HepG2 (cell line): Measurements from ENCODE around the gene ANTXRL. TPM values are rescaled to one million over a fixed set of nuclear protein-coding genes. Genes with fewer than 3 reads are reported as not detected.
A peak's percentile ranks its signal among the peaks of the same experiment; 100 is the strongest.
"Not testable (repeated sequence)": the region's sequence is repeated elsewhere in the genome, so short reads cannot be mapped to it uniquely, and the experiment has no call there.

Experiments
- ATAC-seq: fragments of 200-7000 bp; cut with Tn5 transposase; 3 replicates; pipeline ENCODE4 v1.9.1; 2020; ENCODE audit warnings: mild to moderate bottlenecking, moderate library complexity
- BruUV-seq: library from RNA; stranded (reverse); fragments of 400-500 nt; replicated peaks from 2 replicates; lab custom pipeline; 2021; lab: Mats Ljungman, UMichigan
- CTCF ChIA-PET: fragments of 300-600 bp; formaldehyde crosslinking; extraction: SDS; loops from one replicate; lab custom pipeline; 2021; ENCODE audit warnings: low total read pairs, inconsistent platforms, low intra/inter-chr PET ratio; lab: Yijun Ruan, JAX
- POLR2A ChIA-PET: fragments of 350-600 bp; sonication (Branson Sonifier 250); formaldehyde crosslinking; loops from one replicate; lab custom pipeline; 2020; ENCODE audit warnings: antibody characterized with exemption, inconsistent platforms; lab: Yijun Ruan, JAX
- DNase-seq: peaks from one replicate; pipeline ENCODE4 v3.0.0-alpha.2; 2015; ENCODE audit warnings: low spot score
- FAIRE-seq: peaks from 3 replicates; lab custom pipeline; 2011; peaks lifted over from hg19 to GRCh38; lab: Jason Lieb, UNC
- H2AFZ ChIP-seq: one replicate; pipeline ENCODE4 v1.6.1; 2011; ENCODE audit warnings: low read length, inconsistent platforms
- H3K27ac ChIP-seq: fragments of 300-600 bp; 3 replicates; pipeline ENCODE4 v1.8.0; 2011; ENCODE audit warnings: mixed run types, mild to moderate bottlenecking, mixed read lengths, low read length, inconsistent platforms; ENCODE audit not compliant: insufficient read depth; ENCODE audit errors: extremely low read length
- H3K27me3 ChIP-seq, 2 experiments: fragments of 200-600 bp in 1 of 2; 2 replicates in 1 of 2; 3 replicates in 1 of 2; pipeline versions ENCODE4 v1.6.0 to v1.8.0; 2011; ENCODE audit warnings: low read length in 2 of 2, mild to moderate bottlenecking in 2 of 2, moderate library complexity in 2 of 2, inconsistent platforms in 1 of 2; ENCODE audit not compliant: insufficient read depth in 2 of 2, control insufficient read depth in 1 of 2
- H3K36me3 ChIP-seq, 2 experiments: fragments of 200-600 bp in 1 of 2; replicated peaks in 1 of 2; 2 replicates in 1 of 2; 3 replicates in 1 of 2; pipeline versions ENCODE4 v1.5.1 to v1.8.0; 2011; ENCODE audit warnings: low read length in 2 of 2, inconsistent platforms in 1 of 2; ENCODE audit not compliant: insufficient read depth in 2 of 2, control insufficient read depth in 1 of 2
- H3K4me1 ChIP-seq: 2 replicates; pipeline ENCODE4 v1.5.1; 2012; ENCODE audit warnings: low read length, inconsistent platforms; ENCODE audit not compliant: insufficient read depth
- H3K4me2 ChIP-seq: 2 replicates; pipeline ENCODE4 v1.6.0; 2011; ENCODE audit warnings: low read depth, low read length, inconsistent platforms
- H3K4me3 ChIP-seq, 3 experiments: fragments of 200-600 bp in 1 of 3; sonication (generic), shearing (Covaris generic) in 1 of 3; replicated peaks in 1 of 3; 2 replicates each; pipeline ENCODE4 v1.5.1; 2011 to 2016; ENCODE audit warnings: low read length in 3 of 3, inconsistent platforms in 2 of 3, low read depth in 2 of 3, mild to moderate bottlenecking in 2 of 3, control low read depth in 1 of 3, mixed read lengths in 1 of 3; ENCODE audit not compliant: insufficient read depth in 1 of 3
- H3K79me2 ChIP-seq: one replicate; pipeline ENCODE4 v1.6.1; 2011; ENCODE audit warnings: low read length, inconsistent platforms; ENCODE audit not compliant: insufficient read depth
- H3K9ac ChIP-seq: 2 replicates; pipeline ENCODE4 v1.6.0; 2011; ENCODE audit warnings: mild to moderate bottlenecking, low read depth, low read length, inconsistent platforms; ENCODE audit not compliant: insufficient read depth
- H3K9me3 ChIP-seq: 2 replicates; pipeline ENCODE4 v1.5.1; 2012; ENCODE audit warnings: mild to moderate bottlenecking, low read length
- H4K20me1 ChIP-seq: 2 replicates; pipeline ENCODE4 v1.6.0; 2011; ENCODE audit warnings: inconsistent platforms, mild to moderate bottlenecking, low read length, moderate library complexity; ENCODE audit not compliant: insufficient read depth
- ARID2 ChIP-seq: sonication (generic); formaldehyde crosslinking; IDR thresholded peaks from 2 replicates; pipeline ENCODE4 v1.8.1; 2022; ENCODE audit warnings: mild to moderate bottlenecking, missing genetic modification reagents, borderline replicate concordance
- ATF4 ChIP-seq, 2 experiments: fragments of 450-650 bp in 1 of 2; sonication (generic) in 1 of 2; formaldehyde crosslinking; IDR thresholded peaks; 2 replicates each; pipeline versions ENCODE4 v1.5.0 to v1.8.0; 2020 to 2022; ENCODE audit warnings: mild to moderate bottlenecking in 1 of 2, missing genetic modification reagents in 1 of 2
- CREB1 ChIP-seq, 2 experiments: fragments of 450-650 bp in 1 of 2; IDR thresholded peaks; 2 replicates each; pipeline ENCODE4 v1.6.1; 2016 to 2017; ENCODE audit warnings: control low read depth in 1 of 2, mild to moderate bottlenecking in 1 of 2, missing compliant biosample characterization in 1 of 2, missing genetic modification characterization in 1 of 2
- POLR2G ChIP-seq: fragments of 200-400 bp; formaldehyde crosslinking; IDR thresholded peaks from 2 replicates; pipeline ENCODE4 v1.6.1; 2018; ENCODE audit warnings: mild to moderate bottlenecking, low read depth, low read length, moderate library complexity
- WGBS: methylation state at CpG from one replicate; pipeline ENCODE4 v1.1.6; 2017; ENCODE audit warnings: low lambda C conversion rate; 5-methylcytosine and 5-hydroxymethylcytosine counted together
- in situ Hi-C: cut with HindIII; loops from 2 replicates; pipeline ENCODE4 v1.10.0; 2017; ENCODE audit warnings: low pct_unique_long_range_greater_than_20kb; ENCODE audit not compliant: extremely low pct_ligation_motif_present
- intact Hi-C: fragments of 100-400 bp; cut with micrococcal nuclease; formaldehyde crosslinking; loops from one replicate; pipeline ENCODE4 v1.10.0; 2022; ENCODE audit not compliant: unreplicated experiment
- polyA plus RNA-seq, 8 experiments: library from polyadenylated mRNA; depleted of rRNA in 3 of 8; stranded (reverse) in 7 of 8; unstranded in 1 of 8; fragments of >200 nt; fragmentation: Illumina TruSeq in 4 of 8; extraction: Trizol in 4 of 8; gene quantifications; 2 replicates each; pipeline versions ENCODE4 v1.2.1 to v1.2.3, GENCODE V29; 2011 to 2016; ENCODE audit warnings: low read depth in 4 of 8, missing spikeins in 1 of 8, mixed read lengths in 1 of 8; ENCODE audit not compliant: insufficient read depth in 1 of 8
- total RNA-seq, 5 experiments: library from RNA; depleted of rRNA; stranded (reverse); fragments of >200 nt; fragmentation: Illumina TruSeq; extraction: Trizol; gene quantifications; 2 replicates each; pipeline ENCODE4 v1.2.3, GENCODE V29; 2016; ENCODE audit warnings: low read depth in 1 of 5

ANTXRL gene
- total and polyA plus RNA-seq, 2 of the 13 experiments (the other 11 are each of a cell fraction or from before 2014, with no cell fraction given) = not detected

GRCh38 chr10:46245381-46245900 is 41.4 kb upstream of the ANTXRL start:
- Histone ChIP-seq H3K27me3 (peaks cover 3 to 22% of the 10 kb centered on the region in 2 experiments), H3K9ac (no peak overlapping the region), H3K36me3 (no peaks in the 10 kb centered on the region), H3K27ac (no peak overlapping the region), H2AFZ (no peak overlapping the region), H3K4me2 (no peak overlapping the region), H3K79me2 (no peaks in the 10 kb centered on the region), H3K4me1 (no peaks in the 10 kb centered on the region), H3K4me3 (no peak overlapping the region), H4K20me1 (no peaks in the 10 kb centered on the region), H3K9me3 (no peaks in the 10 kb centered on the region)
- intact Hi-C loops (no loop called here), in situ Hi-C loops (no loop called here)
- DNase-seq (no peak), FAIRE-seq (no peak), ATAC-seq (no peak)
- TF ChIP-seq ATF4 (CRISPR knock-in tag; IDR thresholded peaks at IDR 0.05) = no peak
- TF ChIP-seq POLR2G = no peak
- TF ChIP-seq ARID2 (CRISPR knock-in tag) = no peak
- 0 out of 2 replicates have a peak, but pooled peaks have one; percentile 31 for TF ChIP-seq CREB1 (IDR thresholded peaks at IDR 0.05)
- TF ChIP-seq CREB1 (CRISPR knock-in tag; IDR thresholded peaks at IDR 0.05) = no peak
- WGBS = 11% methylated on average over 9 of the region's 9 CpGs
- BruUV-seq = no TSS peak
- CTCF ChIA-PET = no interaction called here
- POLR2A ChIA-PET = no interaction called here

GRCh38 chr10:46246400-46247180 is 40.2 kb upstream of the ANTXRL start:
- H3K9me3 ChIP-seq, H3K4me3 ChIP-seq, intact Hi-C loops, DNase-seq, H3K79me2 ChIP-seq, BruUV-seq, H3K9ac ChIP-seq, FAIRE-seq, H2AFZ ChIP-seq, H3K4me2 ChIP-seq, in situ Hi-C loops, POLR2A ChIA-PET, ATAC-seq, H3K4me1 ChIP-seq, H3K36me3 ChIP-seq, H4K20me1 ChIP-seq, CTCF ChIA-PET, H3K27ac ChIP-seq: not testable (repeated sequence)
- 7% methylated on average over 8 of the region's 10 CpGs for WGBS
- H3K27me3 ChIP-seq = peaks cover 3 to 33% of the 10 kb centered on the region in 2 experiments
